Amygdala (tissue), 56 donors: ENCODE measurements around the gene VPS13D.
A peak's percentile ranks its signal among the peaks of the same experiment; 100 is the strongest.
"Not testable (repeated sequence)": the region's sequence is repeated elsewhere in the genome, so short reads cannot be mapped to it uniquely, and the experiment has no call there.

Experiments used
- DNase-seq, 56 donors: peaks; one replicate each; lab custom pipeline; 2025; lab: John Stamatoyannopoulos, UW

The VPS13D gene

DNA sequence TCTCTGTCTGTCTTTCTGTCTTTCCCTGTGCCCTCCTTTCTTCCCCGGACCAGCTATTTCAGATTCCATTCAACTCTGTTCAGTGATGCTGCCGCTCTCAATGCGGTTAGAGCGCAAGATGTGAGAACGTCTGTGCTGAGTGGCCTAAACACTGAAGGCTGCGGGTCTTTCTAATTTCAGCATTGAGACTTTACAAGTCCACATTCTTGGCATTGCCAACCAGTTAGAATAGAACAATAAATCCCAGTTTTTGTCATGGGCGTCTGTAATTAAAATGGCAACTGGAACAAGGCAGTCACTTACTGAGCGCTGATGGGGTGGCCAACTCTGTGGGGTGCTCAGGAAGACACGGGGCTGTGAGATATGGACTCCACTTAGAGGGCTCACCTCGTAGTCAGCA, 275.4 kb downstream of the VPS13D start:
- DNase-seq: no peak

- DNase-seq: peak in 26 of 56 donors; percentile 14 to 62 (median 26)
Measured at GRCh38 chr1:12505639-12506280, 275.9 kb downstream of the VPS13D start.

DNA sequence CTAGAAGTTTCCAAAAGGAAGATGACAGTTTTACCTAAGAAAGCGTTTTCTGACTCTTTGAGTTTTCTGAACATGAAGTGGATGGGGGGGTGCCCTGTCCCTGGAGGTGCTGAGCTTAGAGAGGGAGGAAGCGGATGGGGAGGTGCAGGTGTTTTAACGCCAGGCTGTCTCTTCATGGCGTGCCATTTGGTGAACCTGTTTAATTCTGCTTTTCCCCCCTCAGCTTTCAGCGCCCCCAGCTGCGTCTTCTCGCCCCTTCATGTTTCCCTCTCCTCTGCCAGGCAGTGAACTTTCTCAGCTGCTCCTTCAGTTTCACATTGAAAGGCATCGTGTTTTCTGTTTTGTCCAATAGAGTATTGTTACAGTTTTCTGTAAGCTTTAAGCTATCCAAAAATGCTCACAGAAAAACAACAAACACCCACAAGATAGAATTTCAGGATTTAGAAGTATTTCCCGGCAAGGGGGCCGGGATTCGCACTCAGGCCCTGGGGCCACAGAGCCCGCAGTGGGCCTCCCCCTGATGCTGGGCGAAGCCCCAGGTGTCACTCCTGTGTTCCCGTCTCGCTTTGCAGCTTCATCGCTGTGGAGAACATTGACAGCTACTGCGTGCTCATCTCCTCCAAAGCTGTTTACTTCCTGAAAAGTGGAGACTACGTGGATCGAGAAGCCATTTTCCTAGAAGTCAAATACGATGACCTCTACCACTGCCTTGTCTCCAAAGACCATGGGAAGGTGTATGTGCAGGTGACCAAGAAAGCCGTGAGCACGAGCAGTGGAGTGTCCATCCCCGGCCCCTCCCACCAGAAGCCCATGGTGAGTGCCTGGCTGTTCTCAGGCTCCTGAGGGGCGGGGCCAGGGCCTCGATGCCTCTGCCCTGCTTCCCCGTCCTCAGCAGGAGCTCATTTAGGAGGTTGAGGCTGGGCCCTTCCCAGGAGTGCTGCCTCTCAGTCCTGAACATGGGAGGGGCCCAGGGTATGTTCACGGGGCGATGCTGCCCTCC, 276.8 kb downstream of the VPS13D start:
- no peak for DNase-seq

GRCh38 chr1:12507631-12508030, 277.8 kb downstream of the VPS13D start:
- no peak for DNase-seq

DNA sequence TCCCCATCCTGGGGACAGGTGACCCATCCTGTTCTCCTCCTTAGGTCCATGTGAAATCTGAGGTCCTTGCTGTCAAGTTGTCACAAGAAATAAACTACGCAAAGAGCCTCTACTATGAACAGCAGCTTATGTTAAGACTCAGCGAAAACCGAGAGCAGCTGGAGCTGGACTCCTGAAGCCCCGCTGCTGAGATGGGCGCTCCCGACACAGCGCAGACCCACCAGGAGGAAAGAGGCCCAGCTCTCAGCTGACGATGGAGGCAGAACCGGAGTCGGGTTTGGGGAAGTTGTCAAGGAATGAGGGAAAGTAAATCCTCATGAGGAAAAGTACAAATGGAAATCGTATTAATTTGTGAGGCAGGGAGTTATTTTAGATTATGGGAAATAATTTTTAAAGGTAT, 279.0 kb downstream of the VPS13D start:
- no peak for DNase-seq

DNA sequence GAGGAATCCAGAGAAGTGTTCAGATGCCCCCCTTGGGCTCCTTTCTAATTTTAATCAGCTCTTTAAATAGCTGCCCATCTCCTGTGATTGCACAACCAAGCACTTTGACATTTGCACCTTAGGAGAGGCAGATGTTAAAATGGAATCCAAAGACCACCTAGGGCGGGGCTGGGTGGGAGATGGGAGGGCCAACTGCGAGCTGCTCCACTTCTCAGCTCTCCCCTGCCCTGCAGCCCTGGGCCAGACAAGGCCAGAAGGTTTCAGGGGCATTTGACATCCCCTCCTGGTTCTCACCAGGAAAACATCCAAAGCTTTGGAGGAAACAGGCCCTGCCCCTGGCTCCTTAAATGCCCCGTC, 281.3 kb downstream of the VPS13D start:
- no peak for DNase-seq

DNA sequence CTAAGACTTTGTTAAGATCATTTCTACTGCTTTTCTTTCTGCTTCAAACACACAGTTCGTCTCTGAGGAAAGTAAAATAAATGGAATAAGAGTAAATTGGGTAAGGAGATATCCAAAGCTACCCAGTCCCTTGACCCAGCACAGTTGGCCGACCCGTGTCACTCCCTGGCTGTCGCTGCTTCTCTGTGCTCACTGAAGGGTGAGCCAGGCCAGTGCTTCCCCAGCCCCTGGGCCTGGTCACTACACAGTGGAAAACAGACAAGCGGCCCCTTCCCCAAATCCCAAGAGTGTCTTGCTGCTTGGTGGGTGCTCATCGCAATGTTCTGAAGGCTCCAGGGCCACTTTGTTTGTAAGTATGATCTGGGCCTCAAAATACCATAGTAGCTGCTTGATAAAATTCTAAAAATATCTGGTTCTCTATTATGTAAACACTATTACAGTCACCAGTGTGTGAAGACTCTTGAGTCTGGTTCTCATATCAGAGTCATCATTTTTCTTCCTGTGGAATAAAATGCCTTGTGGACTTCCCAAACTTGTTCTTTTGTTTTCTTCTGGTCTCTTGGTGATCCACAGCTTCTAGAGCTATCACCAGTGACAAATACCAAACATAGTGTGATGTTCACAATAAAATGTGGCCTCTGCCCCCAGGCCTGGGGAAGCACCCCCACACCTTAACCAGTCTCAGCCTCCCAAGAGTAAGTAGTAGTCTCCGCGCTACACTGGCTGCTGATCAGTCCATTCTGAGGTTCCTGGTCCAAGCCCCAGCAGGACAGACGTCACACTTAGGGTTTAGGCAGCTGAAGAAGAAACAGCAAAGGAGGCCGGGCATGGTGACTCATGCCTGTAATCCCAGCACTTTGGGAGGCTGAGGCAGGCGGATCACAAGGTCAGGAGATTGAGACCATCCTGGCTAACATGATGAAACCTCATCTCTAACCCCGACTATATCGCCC, 282.0 kb downstream of the VPS13D start:
- no peak for DNase-seq

DNA sequence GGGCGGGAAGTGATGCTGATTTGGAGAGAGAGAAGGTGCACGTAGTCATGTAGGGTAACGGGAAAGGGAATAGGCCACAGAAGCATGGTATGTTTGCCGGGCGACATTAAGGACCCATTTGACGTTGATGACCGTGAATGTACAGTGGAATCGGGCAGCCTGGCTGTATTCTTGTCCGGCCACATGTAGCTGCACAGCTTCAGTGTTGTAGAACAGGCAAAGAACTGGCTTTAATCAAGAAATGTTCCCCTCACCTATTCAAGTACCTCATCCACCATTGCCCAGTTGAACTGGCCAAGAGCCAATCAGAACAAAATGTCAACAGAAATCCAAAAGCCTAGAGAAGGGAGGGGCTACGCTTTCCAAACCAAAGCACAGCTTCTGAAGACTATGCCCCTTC, 283.4 kb downstream of the VPS13D start:
- DNase-seq: no peak

- no peak for DNase-seq
Measured at GRCh38 chr1:12514590-12514989, 284.8 kb downstream of the VPS13D start.

GRCh38 chr1:12515234-12515633, 285.4 kb downstream of the VPS13D start:
- DNase-seq: no peak

DNA sequence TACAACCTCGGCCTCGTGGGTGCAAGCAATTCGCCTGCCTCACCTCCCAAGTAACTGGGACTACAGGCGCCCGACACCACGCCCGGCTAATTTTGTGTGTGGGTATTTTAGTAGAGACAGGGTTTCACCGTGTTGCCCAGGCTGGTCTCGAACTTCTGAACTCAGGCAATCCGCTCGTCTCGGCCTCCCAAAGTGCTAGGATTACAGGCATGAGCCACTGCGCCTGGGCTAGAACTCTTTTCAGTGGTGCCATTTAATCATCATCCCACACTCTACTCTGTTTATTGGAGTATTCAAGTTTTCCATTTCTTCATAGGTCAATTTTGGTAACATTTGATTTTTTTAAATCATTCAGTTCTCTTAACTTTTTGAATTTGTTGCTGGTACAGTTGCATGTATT, 286.9 kb downstream of the VPS13D start:
- DNase-seq: no peak

DNA sequence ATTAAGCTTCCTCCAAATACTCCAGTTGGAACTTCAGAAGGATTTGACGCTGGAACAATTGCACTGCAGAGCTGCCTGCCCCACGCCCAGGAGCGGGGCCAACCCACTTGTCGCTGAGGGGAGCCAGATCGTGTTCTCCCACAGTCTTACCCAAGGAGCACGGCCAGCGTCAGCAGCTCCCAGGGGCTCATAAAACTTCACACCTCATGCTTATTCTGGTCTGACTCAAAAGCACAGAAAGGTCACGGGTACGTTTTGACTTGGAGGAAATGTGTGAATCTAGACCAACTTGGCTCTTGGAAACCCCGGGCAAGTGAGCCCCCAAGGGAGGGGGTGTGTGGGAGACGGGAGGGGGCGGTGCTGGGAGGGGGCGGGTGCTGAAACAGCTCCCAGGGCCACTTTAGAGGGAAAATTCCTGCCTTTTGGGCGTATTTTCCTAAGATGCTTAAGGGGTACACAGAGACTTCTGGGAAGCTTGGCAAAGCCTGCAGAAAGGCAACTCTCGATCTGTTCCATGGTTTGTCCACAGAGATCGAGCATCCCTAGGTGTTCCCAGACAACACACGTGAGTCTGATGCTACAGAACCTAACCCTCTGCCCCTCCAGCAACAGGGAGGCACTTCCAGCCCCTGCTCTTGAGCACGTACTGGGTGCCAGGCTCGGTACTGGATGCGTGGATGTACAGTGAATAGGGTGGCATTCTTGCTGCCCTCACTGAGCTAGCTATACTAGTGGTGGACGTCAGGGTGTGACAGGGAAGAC, 289.3 kb downstream of the VPS13D start:
- DNase-seq: peak in 20 of 56 donors; percentile 25 to 75 (median 47)

DNA sequence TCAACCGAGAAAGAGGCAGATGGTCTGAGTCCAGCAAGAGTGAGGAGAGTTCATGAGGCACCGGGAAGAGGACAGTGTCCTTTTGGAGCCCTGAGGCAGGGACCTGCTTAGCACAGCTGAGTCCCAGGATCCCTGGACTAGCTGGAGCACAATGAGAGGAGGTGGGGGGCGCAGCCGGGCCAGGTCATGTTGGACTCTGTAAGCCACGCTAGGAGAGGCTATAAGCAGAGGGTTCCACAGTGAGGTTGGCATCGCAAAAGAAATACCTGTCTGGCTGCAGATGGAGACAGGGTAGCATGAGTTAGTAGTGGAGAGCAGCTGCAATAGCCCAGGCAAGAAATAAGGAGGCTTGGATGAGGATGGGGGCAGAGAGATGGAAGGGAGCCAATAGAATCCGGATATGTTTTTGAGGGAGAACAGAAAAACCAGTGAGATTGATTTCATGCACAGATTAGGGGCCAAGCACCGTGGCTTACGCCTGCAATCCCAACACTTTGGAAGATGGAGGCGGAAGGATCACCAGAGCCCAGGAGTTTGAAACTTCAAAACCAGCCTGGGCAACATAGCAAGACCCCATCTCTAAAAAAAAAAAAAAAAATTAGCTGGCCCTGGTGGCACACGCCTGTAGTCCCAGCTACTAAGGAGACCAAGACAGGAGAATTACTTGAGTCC, 290.0 kb downstream of the VPS13D start:
- no peak for DNase-seq

GRCh38 chr1:12521096-12521495, 291.3 kb downstream of the VPS13D start:
- no peak for DNase-seq

DNA sequence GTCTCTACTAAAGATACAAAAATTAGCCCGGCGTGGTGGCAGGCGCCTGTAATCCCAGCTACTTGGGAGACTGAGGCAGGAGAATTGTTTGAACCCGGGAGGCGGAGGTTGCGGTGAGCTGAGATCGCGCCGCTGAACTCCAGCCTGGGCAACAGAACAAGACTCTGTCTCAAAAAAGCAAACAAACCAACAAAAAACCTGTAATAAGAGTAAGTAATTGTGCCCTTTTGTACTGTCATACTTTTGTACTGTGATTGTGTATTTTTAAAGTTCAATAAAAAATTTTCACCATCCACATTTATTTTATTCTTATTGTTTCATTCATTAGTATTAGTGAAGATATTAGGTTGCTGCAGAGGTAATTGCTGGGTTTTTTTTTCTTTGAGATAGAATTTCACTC, 292.9 kb downstream of the VPS13D start:
- DNase-seq: not testable (repeated sequence)

- DNase-seq: no peak
Measured at GRCh38 chr1:12524266-12524665, 294.4 kb downstream of the VPS13D start.

- DNase-seq: no peak
Measured at GRCh38 chr1:12525311-12526181, 295.7 kb downstream of the VPS13D start.

DNA sequence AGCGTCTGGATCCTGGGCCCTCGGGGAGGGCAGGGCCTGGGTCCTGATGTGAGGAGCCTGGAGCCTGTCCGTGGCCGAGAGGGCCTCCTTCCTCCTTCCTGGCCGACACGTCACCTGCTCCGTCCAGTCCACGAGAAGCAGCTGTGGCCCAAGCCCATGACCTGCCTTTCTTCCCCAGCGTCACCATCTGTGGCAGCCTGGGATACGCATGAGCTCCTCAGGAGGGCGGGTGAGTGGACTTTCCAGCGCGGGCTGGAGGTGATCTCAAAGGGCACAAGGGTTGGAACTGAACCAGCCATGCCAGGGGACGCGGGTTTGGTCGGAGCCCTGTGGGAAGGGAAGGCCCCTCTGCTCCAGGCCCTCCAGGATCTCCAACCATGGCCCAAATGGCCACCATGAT, 297.7 kb downstream of the VPS13D start:
- DNase-seq: peak in 1 of 56 donors; percentile 7
